GM19324 (cell line): ENCODE data around the gene ARHGAP4.

Experiments used
- ATAC-seq: cut with Tn5 transposase; IDR thresholded peaks from one replicate; pipeline ENCODE4 v1.9.1; 2021; ENCODE audit warnings: mild to moderate bottlenecking, moderate library complexity; ENCODE audit not compliant: unreplicated experiment, low FRiP score

ARHGAP4 gene

DNA sequence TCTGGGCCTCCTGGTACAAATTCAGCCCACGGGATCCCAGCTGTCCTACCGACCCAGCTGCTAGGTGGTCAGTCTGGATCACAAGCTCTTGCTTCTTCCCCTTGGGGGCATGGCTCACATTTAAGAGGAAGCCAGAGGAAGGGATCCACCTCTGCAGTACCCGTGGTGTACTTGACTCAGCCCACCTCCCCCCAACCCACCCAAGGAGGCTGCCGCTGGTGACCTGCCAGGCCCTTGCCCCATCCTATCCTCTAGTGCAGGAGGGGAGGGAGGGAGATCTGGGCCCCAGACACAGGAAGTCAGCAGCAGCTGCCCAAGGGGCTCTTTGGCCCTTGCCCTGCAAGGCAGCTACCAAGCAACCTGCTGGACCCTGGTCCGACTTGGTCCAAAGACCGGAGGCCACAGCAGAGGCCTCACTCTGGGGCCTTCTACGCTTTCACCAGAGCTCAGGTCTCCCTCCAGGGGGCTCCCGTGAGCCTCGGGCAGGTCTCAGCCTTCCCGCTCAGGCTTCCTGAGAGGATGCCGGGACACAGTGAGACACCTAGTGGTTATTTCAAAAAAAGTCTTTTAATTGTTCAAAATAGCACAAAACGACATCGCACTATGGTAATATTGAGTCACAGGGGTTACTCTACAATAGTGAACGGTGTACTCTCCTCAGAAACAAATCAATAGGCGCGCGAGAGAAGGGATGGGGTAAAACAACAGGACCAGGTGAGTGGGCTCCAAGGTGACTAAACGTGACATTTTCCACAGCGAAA lies 21.1 kb upstream of the ARHGAP4 start:
- no peak for ATAC-seq

DNA sequence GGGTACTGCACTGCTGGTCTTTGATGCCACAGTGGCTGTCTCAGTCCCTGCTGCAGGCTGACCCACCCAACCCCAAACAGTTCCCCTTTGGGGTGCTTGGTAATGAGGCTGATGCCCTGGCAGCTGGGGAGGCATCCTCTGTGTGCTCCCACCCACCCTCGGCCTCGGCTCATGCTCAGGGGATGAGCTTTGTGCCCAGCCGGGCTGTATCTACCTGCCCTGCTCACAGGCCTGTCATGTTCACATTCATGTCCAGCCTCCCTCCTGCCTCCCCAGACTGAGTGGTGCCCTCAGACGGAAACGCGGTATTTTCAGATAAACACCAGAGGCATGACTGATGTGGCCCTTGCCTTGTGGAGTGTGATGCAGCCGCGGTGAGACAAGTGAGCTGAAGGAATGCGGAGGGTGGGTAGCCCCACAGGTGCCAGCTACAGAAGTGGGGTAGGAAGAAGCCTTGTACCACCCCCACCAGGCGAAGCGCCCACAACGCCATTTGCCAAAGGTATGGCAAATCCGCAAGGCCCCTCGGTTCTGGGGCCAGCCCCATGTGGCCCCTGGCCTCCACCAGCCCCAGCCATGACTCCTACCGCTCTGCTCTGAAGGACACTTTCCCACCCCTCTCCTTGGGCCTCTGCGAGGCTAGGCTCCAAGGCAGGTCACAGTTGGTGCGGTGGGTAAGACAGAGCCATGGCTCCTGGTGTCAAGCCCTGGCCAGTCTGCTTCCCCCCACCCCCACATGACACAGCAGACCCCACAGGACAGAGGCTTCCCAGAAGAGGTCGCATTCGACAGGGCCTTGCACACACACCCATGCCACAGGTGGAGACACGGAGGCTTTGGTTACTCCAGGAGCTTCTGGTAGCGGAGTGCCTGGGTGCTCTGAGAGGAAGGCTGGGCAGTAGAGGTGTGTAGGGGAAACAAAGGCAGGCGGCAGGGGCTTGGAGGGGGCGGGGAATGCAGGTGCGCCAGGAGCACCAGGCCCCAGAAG lies 20.2 kb upstream of the ARHGAP4 start:
- no peak for ATAC-seq

DNA sequence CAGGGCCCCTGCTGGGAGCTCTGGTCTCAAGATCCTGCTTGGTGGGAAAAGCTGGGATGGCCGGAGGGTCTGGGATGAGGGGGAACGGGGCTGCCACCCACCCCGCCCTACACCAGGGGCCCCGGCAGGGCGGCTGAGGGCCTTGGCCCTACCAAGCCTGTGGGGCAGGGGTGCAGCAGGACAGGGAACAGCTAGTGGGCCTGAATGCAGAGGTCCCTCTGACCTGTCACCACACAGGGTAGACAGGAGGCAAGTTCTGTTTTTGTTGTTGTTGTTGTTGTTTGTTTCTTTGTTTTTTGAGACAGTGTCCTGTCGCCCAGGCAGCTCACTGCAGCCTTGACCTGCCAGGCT lies 18.7 kb upstream of the ARHGAP4 start:
- ATAC-seq = no peak

DNA sequence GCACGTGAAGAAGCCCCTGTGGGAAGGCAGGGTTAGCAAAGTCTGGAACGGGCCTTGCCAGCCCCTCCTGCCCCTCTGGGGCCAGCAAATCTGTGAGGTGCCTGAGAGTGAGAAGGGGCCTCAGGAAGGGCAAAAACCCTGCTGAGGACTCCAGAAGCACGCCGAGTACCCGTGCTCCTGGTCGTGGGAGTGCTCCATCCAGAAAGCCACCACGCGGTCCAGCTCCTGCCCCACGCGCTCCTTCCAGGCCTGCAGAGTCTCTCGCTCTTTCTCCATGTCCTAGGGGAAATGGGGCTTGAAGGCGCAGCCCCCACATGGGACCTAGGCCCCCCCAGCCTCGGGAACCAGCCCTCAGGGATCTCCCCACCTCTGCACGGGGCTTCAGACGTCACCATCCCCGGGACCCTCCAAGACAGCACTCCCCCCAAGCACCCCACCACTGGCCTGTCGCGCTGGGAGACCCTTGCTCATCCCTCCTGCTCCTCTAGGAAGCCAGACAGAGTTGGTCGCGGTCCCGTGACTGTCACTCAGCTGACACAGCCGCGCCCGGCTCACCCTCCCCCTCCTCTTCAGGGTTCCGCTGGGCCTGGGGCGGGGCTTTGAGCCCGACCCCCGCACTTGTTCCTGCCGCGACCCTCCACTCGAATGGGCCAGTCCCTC lies 18.2 kb upstream of the ARHGAP4 start, which contains the start of gene RENBP:
Gene RENBP, minus strand, starts transcription at position 504 of the 660 bp plus-strand sequence. Its CDS starts 33 bp downstream, at position 471.
- no peak for ATAC-seq

DNA sequence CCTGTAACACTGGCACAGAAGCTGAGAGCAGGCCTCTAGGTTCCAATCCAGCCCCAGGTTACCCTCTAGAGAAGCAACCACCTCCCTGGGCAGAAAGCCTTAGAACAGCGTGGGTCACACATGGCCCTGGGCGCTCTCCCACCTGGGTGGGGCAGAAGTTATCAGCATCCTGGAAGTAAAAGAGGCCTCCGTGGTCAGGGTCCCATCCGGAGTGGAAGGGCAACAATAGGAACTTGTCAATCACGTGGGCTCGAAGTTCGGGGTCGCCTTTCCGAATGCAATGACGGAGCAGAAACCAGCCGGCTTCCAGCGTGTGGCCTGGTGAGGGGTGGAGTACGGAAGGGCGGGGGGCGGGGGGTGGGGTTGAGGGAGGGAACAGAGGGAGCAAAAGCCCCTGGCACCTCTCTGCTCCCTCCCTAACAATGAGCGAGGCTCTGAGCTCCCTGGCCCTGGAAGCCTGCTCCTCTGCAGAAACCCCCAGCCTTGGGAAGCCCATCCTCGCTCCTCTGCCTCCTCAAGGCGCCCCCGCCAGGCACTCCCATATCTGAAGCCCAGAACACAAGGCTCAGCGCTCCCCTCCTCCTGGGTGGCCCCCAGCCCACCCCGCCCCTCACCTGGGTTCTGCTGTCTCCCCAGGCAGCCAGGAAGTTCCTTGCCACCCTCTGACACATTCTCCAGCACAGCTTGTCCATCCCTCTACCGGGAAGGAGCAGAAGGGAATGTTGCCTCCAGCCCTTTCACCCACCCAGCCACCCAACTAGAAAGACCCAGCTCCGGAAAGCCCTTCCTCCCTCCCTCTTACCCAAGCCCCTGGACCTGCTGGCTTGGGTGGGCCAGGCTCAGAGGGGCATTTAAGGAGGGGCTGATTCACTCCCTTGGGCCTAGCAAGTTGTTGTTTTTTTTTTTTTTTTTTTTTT lies 15.5 kb upstream of the ARHGAP4 start:
- ATAC-seq = no peak

DNA sequence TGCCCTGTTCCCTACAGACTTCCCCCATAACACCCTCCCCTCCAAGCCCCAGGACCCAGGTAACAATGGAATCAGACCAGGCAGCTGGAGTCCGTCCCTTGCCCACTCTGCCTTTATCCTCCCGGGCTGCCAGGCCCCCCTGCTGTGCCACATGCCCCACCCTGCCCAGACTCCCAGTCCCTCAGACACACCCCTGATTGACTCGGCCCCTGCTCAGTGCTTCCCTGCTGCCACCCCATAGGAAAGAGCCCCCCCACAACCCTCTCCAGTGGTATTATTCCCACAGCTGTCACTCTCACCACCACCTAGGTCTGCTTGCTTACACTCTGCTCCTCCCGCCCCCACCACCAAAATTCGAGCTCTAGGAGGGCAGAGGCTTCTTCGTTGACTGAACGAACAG lies 13.5 kb upstream of the ARHGAP4 start:
- no peak for ATAC-seq

DNA sequence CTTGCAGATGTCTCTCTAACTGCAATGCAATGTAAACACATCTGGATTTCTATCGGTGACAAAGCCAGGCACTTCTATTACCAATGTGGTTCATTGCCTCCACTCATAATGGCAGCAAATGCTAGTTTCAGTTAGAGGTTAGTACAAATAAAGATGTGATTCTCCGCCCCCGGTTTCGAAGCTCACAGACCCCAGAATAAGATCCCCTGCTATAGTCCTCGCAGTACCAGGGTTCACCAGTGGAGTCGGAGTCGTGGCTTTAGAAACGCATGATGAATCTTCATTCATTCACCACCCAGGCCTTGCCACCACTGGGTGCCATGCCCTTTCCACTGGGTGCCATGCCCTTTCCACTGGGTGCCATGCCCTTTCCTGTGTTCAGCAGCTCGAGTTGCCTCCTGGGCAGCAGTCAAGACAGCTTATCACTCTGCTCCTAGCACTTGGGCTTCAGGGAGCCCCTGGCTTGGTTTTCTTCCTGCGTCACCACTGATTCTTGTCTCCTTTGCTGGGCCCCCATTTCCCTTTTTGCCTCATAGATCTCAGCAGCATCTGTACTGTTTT lies 12.2 kb upstream of the ARHGAP4 start:
- ATAC-seq = no peak

DNA sequence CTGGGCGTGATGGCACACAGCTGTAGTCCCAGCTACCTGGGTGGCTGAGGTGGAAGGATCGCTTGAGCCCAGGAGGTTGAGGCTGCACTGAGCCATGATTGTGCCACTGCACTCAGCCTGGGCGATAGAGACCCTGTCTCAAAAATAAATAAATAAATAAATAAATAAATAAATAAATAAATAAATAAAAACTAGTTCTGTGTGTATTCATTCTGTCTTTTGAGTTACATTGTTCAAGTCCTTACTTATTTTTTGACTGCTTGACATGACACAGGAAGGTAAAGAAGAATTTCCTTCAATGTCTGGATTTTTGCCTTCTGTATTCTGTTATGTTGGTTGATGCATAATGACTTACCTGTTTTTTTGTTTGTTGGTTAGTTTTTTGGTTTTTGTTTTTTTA lies 11.0 kb upstream of the ARHGAP4 start:
- ATAC-seq = no peak

DNA sequence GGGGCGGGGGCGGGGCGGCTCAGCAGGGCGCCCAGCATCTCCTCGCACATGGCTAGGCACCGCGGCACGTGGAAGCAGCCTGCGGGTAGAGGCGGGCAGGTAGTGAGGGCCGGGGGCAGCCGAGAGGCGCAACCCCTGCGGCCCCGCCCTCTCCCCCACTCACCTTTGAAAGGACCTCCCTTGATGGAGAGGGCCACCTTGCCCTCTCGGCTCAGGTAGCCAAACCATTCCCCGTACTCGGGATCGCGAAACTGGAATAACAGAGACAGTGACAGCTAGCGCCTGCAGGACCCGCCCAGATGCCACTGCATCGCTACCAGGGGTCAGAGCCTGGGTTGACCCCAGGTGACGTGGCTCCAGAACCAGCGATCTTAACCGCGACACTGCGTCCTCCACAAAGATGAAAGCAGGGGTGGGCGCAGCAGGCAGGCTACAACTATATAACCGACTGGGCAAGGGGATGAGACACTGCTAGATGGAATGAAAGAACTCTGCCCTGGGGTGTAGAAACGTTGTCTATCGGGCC lies 9.3 kb upstream of the ARHGAP4 start:
- no peak for ATAC-seq

DNA sequence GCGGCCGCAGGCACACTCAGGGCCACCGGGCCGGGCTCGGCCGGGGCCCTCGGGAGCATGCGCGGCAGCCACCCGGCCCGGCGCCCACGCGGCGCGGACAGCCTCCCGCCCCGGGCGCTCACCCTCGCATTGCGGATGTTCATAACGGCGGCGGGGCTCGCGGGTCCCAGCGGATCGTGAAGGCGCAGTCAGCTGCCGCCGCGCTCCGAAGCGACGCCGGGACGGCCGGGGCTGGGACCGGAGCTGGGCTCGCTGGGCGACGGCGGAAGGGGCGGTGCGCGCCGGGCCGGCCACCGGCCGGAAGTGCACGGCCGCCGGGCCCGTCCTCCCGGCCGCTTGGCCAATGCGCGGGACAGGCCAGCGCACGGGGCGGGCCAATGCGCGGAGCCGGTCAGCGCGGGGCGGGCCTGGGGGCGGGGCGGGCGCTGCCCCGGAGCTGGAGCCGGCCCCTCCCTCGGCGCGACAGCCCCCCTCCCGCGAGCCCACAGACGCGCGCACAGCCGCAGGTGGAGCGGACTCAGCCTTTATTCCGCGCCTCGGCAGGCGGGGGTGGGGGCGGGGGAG lies 8.8 kb upstream of the ARHGAP4 start, which contains the start of gene NAA10:
Gene NAA10, minus strand, starts transcription at position 276 of the 564 bp plus-strand sequence. Its CDS starts 133 bp downstream, at position 143.
- peak; percentile 96 for ATAC-seq

DNA sequence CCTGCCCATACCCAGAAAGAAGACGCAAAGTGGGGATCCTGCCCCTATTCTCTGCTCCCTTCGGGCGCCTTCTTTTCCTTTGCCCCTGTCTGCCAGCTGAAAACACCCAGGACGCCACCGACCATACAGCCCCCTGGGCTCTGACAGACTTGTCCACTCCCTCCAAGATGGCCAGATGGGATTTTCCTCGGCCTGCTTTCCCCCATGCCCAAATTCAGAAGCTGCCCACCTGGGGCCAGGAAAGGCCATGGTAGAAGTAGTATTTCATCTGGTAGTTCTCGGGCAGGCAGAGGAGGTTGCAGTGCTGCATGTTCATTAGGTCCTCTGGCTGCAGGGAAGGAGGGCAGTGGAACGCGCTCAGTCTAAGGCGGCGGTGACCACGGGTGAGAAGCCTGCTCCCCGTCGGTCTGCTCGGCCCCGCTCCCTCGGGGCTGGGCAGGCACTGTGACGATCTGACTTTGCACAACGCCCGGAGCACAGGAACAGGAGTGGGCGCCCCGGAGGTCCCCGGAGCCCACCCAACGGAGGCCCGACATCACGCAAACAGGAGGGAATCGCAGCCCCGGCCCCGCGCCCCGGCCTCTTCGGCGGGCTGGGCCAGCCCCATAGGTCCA lies 8.2 kb upstream of the ARHGAP4 start:
- peak; percentile 9 for ATAC-seq

DNA sequence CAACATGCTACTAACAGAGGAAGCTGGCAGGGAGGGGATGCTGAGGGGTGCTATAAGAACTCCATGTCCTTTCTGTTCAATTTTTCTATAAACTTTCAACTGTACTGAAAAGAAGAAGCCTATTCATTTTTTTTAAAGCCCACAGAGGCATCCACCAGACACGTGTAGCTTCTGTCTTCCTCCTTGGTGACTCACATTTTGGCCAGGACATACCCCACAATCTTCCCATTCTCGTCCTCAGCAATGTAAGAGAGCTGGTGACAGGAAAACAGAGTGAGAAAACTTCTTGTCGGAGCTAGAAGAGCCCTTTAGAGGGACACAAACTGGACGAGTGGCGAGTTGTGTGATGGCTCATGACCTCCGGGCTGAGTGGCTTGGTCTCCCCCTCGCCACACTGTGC lies 7.7 kb upstream of the ARHGAP4 start:
- no peak for ATAC-seq

DNA sequence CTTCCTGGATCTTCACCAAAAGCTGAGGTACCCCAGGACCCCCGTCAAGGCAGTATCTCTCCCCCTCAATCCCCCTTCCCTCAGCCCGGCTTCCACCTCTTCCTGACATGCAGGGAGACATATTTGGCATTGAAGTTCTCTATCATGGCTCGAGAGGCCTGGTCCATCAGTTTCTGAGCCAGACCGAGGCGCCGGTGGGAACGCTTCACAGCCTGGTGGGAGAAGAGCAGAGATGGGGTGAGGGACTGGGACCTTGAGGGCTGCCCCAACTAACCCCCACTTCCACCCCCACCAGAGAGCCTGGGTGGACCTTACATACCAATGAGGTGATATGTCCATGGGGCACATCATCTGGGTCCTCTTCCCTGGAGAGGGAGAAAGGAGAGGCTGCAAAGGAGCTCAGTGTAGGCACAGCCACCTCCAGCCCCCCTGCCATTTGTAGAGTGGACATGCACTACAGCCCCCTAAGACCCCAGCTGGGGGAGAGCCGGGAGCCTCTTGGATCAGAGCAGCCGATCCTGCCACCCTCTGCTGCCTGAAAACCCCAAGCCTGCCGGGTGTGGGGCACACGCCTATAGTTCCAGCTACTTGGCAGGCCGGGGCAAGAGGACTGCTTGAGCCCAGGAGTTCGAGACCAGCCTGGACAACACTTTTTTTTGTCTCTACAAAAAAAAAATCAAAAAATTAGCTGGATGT lies 6.3 kb upstream of the ARHGAP4 start:
- ATAC-seq = no peak

DNA sequence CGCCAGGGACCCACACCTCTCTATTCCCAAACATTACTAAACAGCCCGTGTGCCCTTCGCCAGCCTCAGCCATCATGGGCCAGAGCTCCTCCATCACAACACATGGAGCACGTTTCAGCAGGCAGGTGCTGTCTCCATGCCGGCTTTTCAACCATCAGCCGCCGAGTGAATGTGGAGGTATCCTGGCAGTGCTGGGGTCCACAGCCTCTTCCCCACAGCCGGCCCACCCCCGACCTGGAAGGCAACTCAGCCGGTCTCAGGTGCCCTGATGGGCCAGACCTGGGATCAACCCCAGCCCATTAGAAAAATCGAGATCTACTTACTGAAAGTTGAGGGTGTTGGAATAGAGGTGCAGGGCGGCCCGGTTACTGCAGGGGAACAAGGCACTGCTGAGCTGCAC lies 5.7 kb upstream of the ARHGAP4 start:
- no peak for ATAC-seq

DNA sequence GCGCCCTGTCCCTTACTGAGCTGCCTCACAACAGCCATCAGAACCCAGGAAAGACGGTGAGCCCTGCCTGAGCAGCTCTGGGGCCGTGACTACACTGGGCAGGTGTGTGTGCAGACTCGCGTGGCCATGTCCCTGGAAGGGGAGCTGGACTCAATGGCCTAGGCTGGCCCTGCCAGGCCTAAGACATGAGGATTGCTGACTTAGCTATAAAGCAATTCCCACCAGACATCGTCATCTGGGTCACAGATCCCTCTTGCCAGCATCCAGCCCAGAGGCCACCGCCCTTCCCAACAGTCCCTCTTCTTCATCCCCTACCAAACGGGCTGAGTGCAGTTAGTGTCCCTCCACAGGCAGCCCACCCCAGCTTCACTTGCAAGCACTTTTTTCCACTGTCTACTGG lies 5.1 kb upstream of the ARHGAP4 start:
- no peak for ATAC-seq

DNA sequence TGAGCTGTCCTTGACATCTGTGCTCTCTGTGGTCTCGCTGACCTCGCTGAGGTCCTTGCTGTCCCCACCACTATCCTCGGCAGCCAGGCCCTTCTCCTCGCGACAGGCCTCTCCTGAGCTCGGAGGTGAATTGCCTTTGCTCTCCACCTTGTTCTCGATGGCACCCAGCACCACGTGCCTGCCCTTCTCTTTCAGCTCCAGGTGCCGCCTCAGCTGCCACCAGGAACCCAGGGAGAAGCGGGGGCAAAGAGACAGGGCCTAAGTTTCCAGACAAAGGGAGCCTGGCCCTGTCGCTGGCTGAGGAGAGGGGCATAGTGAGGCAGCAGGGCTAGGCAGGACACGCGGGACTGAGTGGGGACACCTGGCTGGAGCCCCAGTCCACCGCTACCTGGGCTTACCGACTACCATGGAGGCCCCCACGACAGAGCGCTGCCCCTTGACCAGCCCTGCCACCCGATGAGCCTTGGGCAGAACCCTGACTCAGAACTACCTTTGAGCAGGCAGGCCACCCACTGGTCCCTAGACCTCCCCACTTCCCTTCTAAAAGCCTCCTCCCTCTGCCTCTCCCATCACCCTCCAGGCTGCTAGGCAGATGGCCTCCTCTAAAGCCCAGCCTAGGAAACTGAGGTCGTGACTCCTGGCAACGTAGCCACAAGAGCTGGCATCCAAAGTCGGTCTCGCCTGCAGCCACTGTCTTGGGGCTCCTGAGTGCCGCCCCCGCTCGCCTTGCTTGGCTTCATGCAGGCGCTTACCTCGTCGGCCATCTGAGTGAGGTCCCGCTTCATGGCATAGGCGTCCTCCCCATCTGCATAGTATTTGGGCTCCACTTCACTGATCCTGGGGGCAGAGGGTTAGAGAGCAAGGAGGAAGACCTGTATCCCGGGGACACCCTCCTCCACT lies 4.2 kb upstream of the ARHGAP4 start:
- no peak for ATAC-seq

DNA sequence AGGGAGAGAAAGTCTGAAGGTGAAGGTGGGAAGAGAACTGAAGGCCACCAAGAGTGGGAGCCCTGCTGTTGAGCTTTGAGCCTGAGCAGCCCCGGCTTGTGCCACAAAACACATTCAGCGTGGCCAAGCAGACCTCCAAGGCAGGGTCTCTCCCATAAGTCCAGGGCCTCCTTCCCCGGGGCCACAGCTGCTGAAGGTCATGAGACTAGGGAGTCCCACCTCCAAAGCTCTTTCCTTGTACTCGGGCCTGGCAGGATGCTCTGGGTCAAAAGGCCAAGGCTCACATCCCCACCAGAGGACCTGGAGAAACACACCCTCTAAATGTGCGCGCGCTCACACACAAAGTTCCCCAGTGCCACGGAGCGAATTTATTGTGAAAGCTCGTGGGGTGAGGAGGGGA lies 3.5 kb upstream of the ARHGAP4 start:
- no peak for ATAC-seq
